ENCODE measurements around the gene RALB. TPM values are rescaled to one million over a fixed set of nuclear protein-coding genes. Genes with fewer than 3 reads are reported as not detected.
A peak's percentile ranks its signal among the peaks of the same experiment; 100 is the strongest.
"Not testable (repeated sequence)": the region's sequence is repeated elsewhere in the genome, so short reads cannot be mapped to it uniquely, and the experiment has no call there.

RALB gene
- polyA plus RNA-seq, 1 experiment, result 69.6 TPM

- Histone ChIP-seq H3K27me3 (ENCODE audit: control insufficient read depth, insufficient read depth, low read length) (peaks cover 30% of the 10 kb centered on the region), H3K9me3 (ENCODE audit: control insufficient read depth, insufficient read depth, low read length) (no peaks in the 10 kb centered on the region; the same call in 1 of the 2 replicates), H3K4me3 (ENCODE audit: low read depth, low read length) (no peak overlapping the region), H3K27ac (ENCODE audit: low read depth, low read length) (no peak overlapping the region)
- no peak for TF ChIP-seq CTCF (IDR thresholded peaks at IDR 0.05; ENCODE audit: low read depth, low read length)
- POLR2A ChIA-PET, result no interaction called here
- no peak for DNase-seq (ENCODE audit: low read depth, low spot score)
- CTCF ChIA-PET, result interaction anchor here (1.3 kb wide), 1 partner anchor 362 kb away, joined by 3 read pairs; no protein-coding TSS in a partner anchor
Observed at GRCh38 chr2:120318626-120319025, 66.0 kb downstream of the RALB start.

- H3K9me3 ChIP-seq (ENCODE audit: control insufficient read depth, insufficient read depth, low read length), result no peaks in the 10 kb centered on the region; the same call in 1 of the 2 replicates
- TF ChIP-seq CTCF (IDR thresholded peaks at IDR 0.05; ENCODE audit: low read depth, low read length), result no peak
- no peak overlapping the region for H3K27ac ChIP-seq (ENCODE audit: low read depth, low read length)
- CTCF ChIA-PET, result interaction anchor here (1.3 kb wide), 1 partner anchor 362 kb away, joined by 3 read pairs; no protein-coding TSS in a partner anchor
- no peak for DNase-seq (ENCODE audit: low read depth, low spot score)
- POLR2A ChIA-PET, result no interaction called here
- H3K27me3 ChIP-seq (ENCODE audit: control insufficient read depth, insufficient read depth, low read length), result peaks cover 34% of the 10 kb centered on the region
- no peak overlapping the region for H3K4me3 ChIP-seq (ENCODE audit: low read depth, low read length)
Observed at GRCh38 chr2:120319123-120319522, 66.5 kb downstream of the RALB start.

- POLR2A ChIA-PET, result no interaction called here
- Histone ChIP-seq H3K4me3 (ENCODE audit: low read depth, low read length) (no peak overlapping the region), H3K27ac (ENCODE audit: low read depth, low read length) (no peak overlapping the region), H3K27me3 (ENCODE audit: control insufficient read depth, insufficient read depth, low read length) (peaks cover 38% of the 10 kb centered on the region), H3K9me3 (ENCODE audit: control insufficient read depth, insufficient read depth, low read length) (no peaks in the 10 kb centered on the region; the same call in 1 of the 2 replicates)
- CTCF ChIA-PET, result interaction anchor here (0.7 kb wide), 1 partner anchor 201 kb away, joined by 3 read pairs; no protein-coding TSS in a partner anchor
- TF ChIP-seq CTCF (IDR thresholded peaks at IDR 0.05; ENCODE audit: low read depth, low read length), result no peak
- DNase-seq (ENCODE audit: low read depth, low spot score), result no peak
Observed at GRCh38 chr2:120319686-120320317, 67.2 kb downstream of the RALB start.

- peaks cover 42% of the 10 kb centered on the region for H3K27me3 ChIP-seq (ENCODE audit: control insufficient read depth, insufficient read depth, low read length)
- DNase-seq (ENCODE audit: low read depth, low spot score), result peak; percentile 18
- TF ChIP-seq CTCF (IDR thresholded peaks at IDR 0.05; ENCODE audit: low read depth, low read length), result no peak
- no peak overlapping the region for H3K4me3 ChIP-seq (ENCODE audit: low read depth, low read length)
- no peak overlapping the region for H3K27ac ChIP-seq (ENCODE audit: low read depth, low read length)
- H3K9me3 ChIP-seq (ENCODE audit: control insufficient read depth, insufficient read depth, low read length), result no peaks in the 10 kb centered on the region; the same call in 1 of the 2 replicates
- POLR2A ChIA-PET, result interaction anchor here (0.6 to 0.9 kb wide), 2 partner anchors 12 to 303 kb away, joined by 3 to 5 read pairs; no protein-coding TSS in a partner anchor
- CTCF ChIA-PET, result interaction anchor here (0.6 to 0.7 kb wide), 4 partner anchors 165 to 359 kb away, joined by 3 to 5 read pairs (median 4); no protein-coding TSS in a partner anchor
Observed at GRCh38 chr2:120320318-120320851, 67.7 kb downstream of the RALB start.

GRCh38 chr2:120320887-120321556 is 68.4 kb downstream of the RALB start:
- DNase-seq (ENCODE audit: low read depth, low spot score); H3K27ac ChIP-seq (ENCODE audit: low read depth, low read length); H3K4me3 ChIP-seq (ENCODE audit: low read depth, low read length); H3K9me3 ChIP-seq (ENCODE audit: control insufficient read depth, insufficient read depth, low read length): not testable (repeated sequence)
- H3K27me3 ChIP-seq (ENCODE audit: control insufficient read depth, insufficient read depth, low read length), result peaks cover 46% of the 10 kb centered on the region
- POLR2A ChIA-PET, result interaction anchor here (0.6 to 0.9 kb wide), 2 partner anchors 11 to 303 kb away, joined by 3 to 5 read pairs; no protein-coding TSS in a partner anchor
- CTCF ChIA-PET, result interaction anchor here (0.6 to 2.0 kb wide), 6 partner anchors 8 to 759 kb away, joined by 3 to 8 read pairs (median 4); no protein-coding TSS in a partner anchor

All from AG04450 (cell line).